HEK293 (cell line): Measurements from ENCODE around the gene STK32C.
A peak's percentile ranks its signal among the peaks of the same experiment; 100 is the strongest.

ENCODE experiments used
- CTCF ChIA-PET: fragments of 350-600 bp; formaldehyde crosslinking; extraction: SDS; loops from one replicate; lab custom pipeline; 2021; ENCODE audit warnings: antibody characterized with exemption; lab: Yijun Ruan, JAX
- POLR2A ChIA-PET: fragments of 300-600 bp; formaldehyde crosslinking; extraction: SDS; loops from one replicate; lab custom pipeline; 2020; ENCODE audit warnings: antibody characterized with exemption, inconsistent platforms; lab: Yijun Ruan, JAX
- H3K27ac ChIP-seq: fragments of 200-500 bp; sonication (Bioruptor generic); 2 replicates; pipeline ENCODE4 v1.5.1; 2014; ENCODE audit warnings: low read depth, low read length, control low read depth, inconsistent platforms; ENCODE audit errors: extremely low read depth
- H3K36me3 ChIP-seq, 2 experiments: fragments of 200-500 bp in 1 of 2; sonication (Bioruptor generic) in 1 of 2; 1 replicate in 1 of 2; 2 replicates in 1 of 2; pipeline ENCODE4 v1.5.1; 2014 to 2017; ENCODE audit warnings: inconsistent platforms in 2 of 2, low read length in 2 of 2; ENCODE audit not compliant: control insufficient read depth in 2 of 2, insufficient read depth in 1 of 2
- H3K4me1 ChIP-seq: fragments of 200-500 bp; sonication (Bioruptor generic); 2 replicates; pipeline ENCODE4 v1.5.1; 2014; ENCODE audit warnings: mild to moderate bottlenecking, low read length, inconsistent platforms; ENCODE audit not compliant: control insufficient read depth, insufficient read depth
- H3K4me3 ChIP-seq: 2 replicates; pipeline ENCODE4 v1.5.1; 2011; ENCODE audit warnings: low read depth, mild to moderate bottlenecking, control low read depth, low read length, moderate library complexity
- H3K9me3 ChIP-seq: fragments of 200-500 bp; sonication (Bioruptor generic); 2 replicates; pipeline ENCODE4 v1.5.1; 2014; ENCODE audit warnings: low read depth, low read length, inconsistent platforms; ENCODE audit not compliant: control insufficient read depth, insufficient read depth
- EGR2 ChIP-seq: fragments of 450-650 bp; formaldehyde crosslinking; IDR thresholded peaks from 2 replicates; pipeline ENCODE4 v1.5.1; 2016; ENCODE audit warnings: low read depth, missing biosample characterization, missing genetic modification characterization
- GLIS1 ChIP-seq: fragments of 450-650 bp; formaldehyde crosslinking; IDR thresholded peaks from 2 replicates; pipeline ENCODE4 v1.5.1; 2016; ENCODE audit warnings: missing biosample characterization, missing genetic modification characterization
- HOXD13 ChIP-seq: sonication (generic); formaldehyde crosslinking; IDR thresholded peaks from 2 replicates; pipeline ENCODE4 v1.8.0; 2022; ENCODE audit warnings: missing genetic modification reagents, borderline replicate concordance
- TCF7L2 ChIP-seq: IDR thresholded peaks from 2 replicates; pipeline ENCODE4 v1.6.1; 2011; ENCODE audit warnings: low read depth, mild to moderate bottlenecking, inconsistent platforms, low read length, moderate library complexity, borderline replicate concordance
- ZFHX2 ChIP-seq: fragments of 450-650 bp; formaldehyde crosslinking; conservative IDR thresholded peaks from 2 replicates; pipeline ENCODE4 v1.5.1; 2016; ENCODE audit warnings: missing biosample characterization, missing genetic modification characterization
- ZIC2 ChIP-seq: fragments of 450-650 bp; formaldehyde crosslinking; IDR thresholded peaks from 2 replicates; pipeline ENCODE4 v1.5.1; 2016; ENCODE audit warnings: missing biosample characterization, missing genetic modification characterization
- ZNF214 ChIP-seq: fragments of 450-650 bp; formaldehyde crosslinking; IDR thresholded peaks from 2 replicates; pipeline ENCODE4 v1.5.1; 2017; ENCODE audit warnings: missing biosample characterization, mild to moderate bottlenecking, missing genetic modification characterization, borderline replicate concordance
- ZNF223 ChIP-seq: fragments of 450-650 bp; formaldehyde crosslinking; IDR thresholded peaks from 2 replicates; pipeline ENCODE4 v1.5.1; 2016; ENCODE audit warnings: missing biosample characterization, missing genetic modification characterization
- ZNF585B ChIP-seq: fragments of 450-650 bp; formaldehyde crosslinking; IDR thresholded peaks from 2 replicates; pipeline ENCODE4 v1.5.1; 2016; ENCODE audit warnings: missing biosample characterization, missing genetic modification characterization
- TF ChIP-seq, protein P1 (sequence below): fragments of 450-650 bp; formaldehyde crosslinking; IDR thresholded peaks from 2 replicates; pipeline ENCODE4 v1.5.1; 2017; ENCODE audit warnings: missing biosample characterization, missing genetic modification characterization
- TF ChIP-seq, protein P2 (sequence below): fragments of 450-650 bp; formaldehyde crosslinking; IDR thresholded peaks from 2 replicates; pipeline ENCODE4 v1.5.1; 2016; ENCODE audit warnings: missing biosample characterization, missing genetic modification characterization
- TF ChIP-seq, protein P3 (sequence below): fragments of 450-650 bp; formaldehyde crosslinking; conservative IDR thresholded peaks from 2 replicates; pipeline ENCODE4 v1.5.1; 2016; ENCODE audit warnings: low read depth, missing biosample characterization, missing genetic modification characterization
- TF ChIP-seq, protein P4 (sequence below): fragments of 450-650 bp; formaldehyde crosslinking; IDR thresholded peaks from 2 replicates; pipeline ENCODE4 v1.5.1; 2017; ENCODE audit warnings: missing biosample characterization, missing genetic modification characterization

The STK32C gene

DNA sequence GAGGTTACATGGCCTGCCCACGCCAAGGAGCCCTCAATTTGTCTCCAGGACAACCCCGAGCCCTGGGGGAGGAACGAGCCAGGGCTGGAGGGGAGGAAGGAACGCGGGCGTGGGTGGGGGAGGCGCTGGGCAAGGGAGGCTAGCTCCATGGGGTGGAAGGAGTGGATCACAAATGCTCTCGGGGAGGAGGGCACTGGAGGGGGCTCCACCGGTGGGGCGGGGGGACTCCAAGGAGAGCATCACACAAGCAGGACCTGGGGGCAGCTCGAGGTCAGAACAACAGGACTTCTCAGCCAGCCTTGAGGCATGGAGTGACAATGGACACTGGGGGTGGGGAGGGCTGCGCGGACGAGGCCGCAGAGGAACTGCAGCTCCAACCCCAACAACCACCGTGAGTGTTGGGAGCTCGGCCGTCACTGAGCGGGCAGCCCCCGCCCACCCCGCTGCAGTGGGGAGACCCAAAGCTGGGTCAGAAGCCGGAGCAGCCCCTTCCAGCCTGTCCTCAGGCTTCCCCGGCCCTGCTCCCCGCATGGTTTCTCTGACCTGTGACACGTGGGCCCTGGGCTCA is 41.1 kb downstream of the STK32C start:
- ChIA-PET CTCF (interaction anchor here (0.6 kb wide), 1 partner anchor 391 kb away, joined by 4 read pairs; no protein-coding TSS in a partner anchor), POLR2A (interaction anchor here (0.6 to 0.7 kb wide), 2 partner anchors 10 to 298 kb away, joined by 3 read pairs; no protein-coding TSS in a partner anchor)
- Histone ChIP-seq H3K4me1 (no peaks in the 10 kb centered on the region), H3K9me3 (no peaks in the 10 kb centered on the region), H3K27ac (no peak overlapping the region), H3K4me3 (no peak overlapping the region), H3K36me3 (no peaks in the 10 kb centered on the region)
- TF ChIP-seq, protein P1, sequence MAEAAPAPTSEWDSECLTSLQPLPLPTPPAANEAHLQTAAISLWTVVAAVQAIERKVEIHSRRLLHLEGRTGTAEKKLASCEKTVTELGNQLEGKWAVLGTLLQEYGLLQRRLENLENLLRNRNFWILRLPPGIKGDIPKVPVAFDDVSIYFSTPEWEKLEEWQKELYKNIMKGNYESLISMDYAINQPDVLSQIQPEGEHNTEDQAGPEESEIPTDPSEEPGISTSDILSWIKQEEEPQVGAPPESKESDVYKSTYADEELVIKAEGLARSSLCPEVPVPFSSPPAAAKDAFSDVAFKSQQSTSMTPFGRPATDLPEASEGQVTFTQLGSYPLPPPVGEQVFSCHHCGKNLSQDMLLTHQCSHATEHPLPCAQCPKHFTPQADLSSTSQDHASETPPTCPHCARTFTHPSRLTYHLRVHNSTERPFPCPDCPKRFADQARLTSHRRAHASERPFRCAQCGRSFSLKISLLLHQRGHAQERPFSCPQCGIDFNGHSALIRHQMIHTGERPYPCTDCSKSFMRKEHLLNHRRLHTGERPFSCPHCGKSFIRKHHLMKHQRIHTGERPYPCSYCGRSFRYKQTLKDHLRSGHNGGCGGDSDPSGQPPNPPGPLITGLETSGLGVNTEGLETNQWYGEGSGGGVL (tag by site-specific recombination): peak; percentile 62
- peak; percentile 38; the same call in 1 of the 2 replicates for TF ChIP-seq EGR2 (tag by site-specific recombination)
- TF ChIP-seq ZFHX2 (tag by site-specific recombination): peak; percentile 74
- TF ChIP-seq, protein P2, sequence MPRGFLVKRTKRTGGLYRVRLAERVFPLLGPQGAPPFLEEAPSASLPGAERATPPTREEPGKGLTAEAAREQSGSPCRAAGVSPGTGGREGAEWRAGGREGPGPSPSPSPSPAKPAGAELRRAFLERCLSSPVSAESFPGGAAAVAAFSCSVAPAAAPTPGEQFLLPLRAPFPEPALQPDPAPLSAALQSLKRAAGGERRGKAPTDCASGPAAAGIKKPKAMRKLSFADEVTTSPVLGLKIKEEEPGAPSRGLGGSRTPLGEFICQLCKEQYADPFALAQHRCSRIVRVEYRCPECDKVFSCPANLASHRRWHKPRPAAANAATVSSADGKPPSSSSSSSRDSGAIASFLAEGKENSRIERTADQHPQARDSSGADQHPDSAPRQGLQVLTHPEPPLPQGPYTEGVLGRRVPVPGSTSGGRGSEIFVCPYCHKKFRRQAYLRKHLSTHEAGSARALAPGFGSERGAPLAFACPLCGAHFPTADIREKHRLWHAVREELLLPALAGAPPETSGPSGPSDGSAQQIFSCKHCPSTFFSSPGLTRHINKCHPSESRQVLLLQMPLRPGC (tag by site-specific recombination): no peak
- no peak for TF ChIP-seq ZNF214 (tag by site-specific recombination)
- peak; percentile 48 for TF ChIP-seq ZIC2 (tag by site-specific recombination)
- peak; percentile 50; the same call in 1 of the 2 replicates for TF ChIP-seq GLIS1 (tag by site-specific recombination)

DNA sequence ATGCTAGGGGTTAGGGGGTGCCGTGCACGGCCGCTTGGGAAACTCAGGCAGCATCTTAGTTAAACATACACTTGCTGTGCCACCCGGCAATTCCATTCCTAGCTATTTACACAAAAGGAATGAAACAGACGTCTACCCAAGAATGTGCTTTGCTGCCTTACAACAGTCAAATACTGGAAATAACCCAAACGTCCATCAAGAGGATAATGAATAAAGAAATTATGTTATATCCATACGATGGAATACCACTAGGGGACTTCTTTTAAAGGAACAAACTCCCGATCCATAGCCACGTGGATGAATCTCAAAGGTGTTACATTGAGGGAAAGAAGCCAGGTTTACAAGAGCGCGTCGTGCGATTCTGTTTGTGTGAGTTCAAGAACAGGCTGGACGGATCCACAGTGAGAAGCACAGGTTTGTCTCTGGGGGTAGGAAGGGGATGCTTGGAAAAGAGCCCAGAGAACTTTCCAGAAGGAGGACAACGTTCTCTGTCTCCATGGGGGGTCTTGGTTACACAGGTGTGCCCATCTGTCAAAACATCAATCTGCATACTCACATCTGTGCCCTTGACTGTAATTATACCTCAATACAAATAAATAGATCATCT is 41.8 kb downstream of the STK32C start:
- ChIA-PET CTCF (interaction anchor here (1.1 kb wide), 1 partner anchor 95 kb away, joined by 3 read pairs; no protein-coding TSS in a partner anchor), POLR2A (interaction anchor here (0.6 to 0.7 kb wide), 2 partner anchors 11 to 298 kb away, joined by 3 read pairs; no protein-coding TSS in a partner anchor)
- no peak overlapping the region for H3K27ac ChIP-seq
- H3K9me3 ChIP-seq: no peaks in the 10 kb centered on the region
- no peaks in the 10 kb centered on the region for H3K36me3 ChIP-seq
- no peak overlapping the region for H3K4me3 ChIP-seq
- H3K4me1 ChIP-seq: no peaks in the 10 kb centered on the region
- TF ChIP-seq ZNF223 (tag by site-specific recombination): no peak
- TF ChIP-seq, protein P3, sequence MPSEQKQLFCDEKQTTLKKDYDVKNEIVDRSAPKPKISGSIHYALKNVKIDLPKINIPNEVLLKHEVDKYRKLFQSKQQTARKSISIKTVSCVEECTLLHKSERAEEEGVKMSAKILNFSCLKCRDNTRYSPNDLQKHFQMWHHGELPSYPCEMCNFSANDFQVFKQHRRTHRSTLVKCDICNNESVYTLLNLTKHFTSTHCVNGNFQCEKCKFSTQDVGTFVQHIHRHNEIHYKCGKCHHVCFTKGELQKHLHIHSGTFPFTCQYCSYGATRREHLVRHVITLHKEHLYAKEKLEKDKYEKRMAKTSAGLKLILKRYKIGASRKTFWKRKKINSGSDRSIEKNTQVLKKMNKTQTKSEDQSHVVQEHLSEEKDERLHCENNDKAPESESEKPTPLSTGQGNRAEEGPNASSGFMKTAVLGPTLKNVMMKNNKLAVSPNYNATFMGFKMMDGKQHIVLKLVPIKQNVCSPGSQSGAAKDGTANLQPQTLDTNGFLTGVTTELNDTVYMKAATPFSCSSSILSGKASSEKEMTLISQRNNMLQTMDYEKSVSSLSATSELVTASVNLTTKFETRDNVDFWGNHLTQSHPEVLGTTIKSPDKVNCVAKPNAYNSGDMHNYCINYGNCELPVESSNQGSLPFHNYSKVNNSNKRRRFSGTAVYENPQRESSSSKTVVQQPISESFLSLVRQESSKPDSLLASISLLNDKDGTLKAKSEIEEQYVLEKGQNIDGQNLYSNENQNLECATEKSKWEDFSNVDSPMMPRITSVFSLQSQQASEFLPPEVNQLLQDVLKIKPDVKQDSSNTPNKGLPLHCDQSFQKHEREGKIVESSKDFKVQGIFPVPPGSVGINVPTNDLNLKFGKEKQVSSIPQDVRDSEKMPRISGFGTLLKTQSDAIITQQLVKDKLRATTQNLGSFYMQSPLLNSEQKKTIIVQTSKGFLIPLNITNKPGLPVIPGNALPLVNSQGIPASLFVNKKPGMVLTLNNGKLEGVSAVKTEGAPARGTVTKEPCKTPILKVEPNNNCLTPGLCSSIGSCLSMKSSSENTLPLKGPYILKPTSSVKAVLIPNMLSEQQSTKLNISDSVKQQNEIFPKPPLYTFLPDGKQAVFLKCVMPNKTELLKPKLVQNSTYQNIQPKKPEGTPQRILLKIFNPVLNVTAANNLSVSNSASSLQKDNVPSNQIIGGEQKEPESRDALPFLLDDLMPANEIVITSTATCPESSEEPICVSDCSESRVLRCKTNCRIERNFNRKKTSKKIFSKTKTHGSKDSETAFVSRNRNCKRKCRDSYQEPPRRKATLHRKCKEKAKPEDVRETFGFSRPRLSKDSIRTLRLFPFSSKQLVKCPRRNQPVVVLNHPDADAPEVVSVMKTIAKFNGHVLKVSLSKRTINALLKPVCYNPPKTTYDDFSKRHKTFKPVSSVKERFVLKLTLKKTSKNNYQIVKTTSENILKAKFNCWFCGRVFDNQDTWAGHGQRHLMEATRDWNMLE: no peak
- TF ChIP-seq, protein P4, sequence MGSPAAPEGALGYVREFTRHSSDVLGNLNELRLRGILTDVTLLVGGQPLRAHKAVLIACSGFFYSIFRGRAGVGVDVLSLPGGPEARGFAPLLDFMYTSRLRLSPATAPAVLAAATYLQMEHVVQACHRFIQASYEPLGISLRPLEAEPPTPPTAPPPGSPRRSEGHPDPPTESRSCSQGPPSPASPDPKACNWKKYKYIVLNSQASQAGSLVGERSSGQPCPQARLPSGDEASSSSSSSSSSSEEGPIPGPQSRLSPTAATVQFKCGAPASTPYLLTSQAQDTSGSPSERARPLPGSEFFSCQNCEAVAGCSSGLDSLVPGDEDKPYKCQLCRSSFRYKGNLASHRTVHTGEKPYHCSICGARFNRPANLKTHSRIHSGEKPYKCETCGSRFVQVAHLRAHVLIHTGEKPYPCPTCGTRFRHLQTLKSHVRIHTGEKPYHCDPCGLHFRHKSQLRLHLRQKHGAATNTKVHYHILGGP (tag by site-specific recombination): no peak
- no peak for TF ChIP-seq HOXD13 (CRISPR knock-in tag)
- TF ChIP-seq TCF7L2: no peak
- TF ChIP-seq ZNF585B (tag by site-specific recombination): no peak
- TF ChIP-seq, all 188 proteins: peak for 0
